HG03558 (cell line): ENCODE results near the gene KPNA4.
A peak's percentile ranks its signal among the peaks of the same experiment; 100 is the strongest.
"Not testable (repeated sequence)": the region's sequence is repeated elsewhere in the genome, so short reads cannot be mapped to it uniquely, and the experiment has no call there.

Experiments used
- ATAC-seq: cut with Tn5 transposase; IDR thresholded peaks from one replicate; pipeline ENCODE4 v1.9.1; 2021; ENCODE audit warnings: moderate number of reproducible peaks; ENCODE audit not compliant: unreplicated experiment; ENCODE audit errors: extremely low read depth

Gene KPNA4, protein sequence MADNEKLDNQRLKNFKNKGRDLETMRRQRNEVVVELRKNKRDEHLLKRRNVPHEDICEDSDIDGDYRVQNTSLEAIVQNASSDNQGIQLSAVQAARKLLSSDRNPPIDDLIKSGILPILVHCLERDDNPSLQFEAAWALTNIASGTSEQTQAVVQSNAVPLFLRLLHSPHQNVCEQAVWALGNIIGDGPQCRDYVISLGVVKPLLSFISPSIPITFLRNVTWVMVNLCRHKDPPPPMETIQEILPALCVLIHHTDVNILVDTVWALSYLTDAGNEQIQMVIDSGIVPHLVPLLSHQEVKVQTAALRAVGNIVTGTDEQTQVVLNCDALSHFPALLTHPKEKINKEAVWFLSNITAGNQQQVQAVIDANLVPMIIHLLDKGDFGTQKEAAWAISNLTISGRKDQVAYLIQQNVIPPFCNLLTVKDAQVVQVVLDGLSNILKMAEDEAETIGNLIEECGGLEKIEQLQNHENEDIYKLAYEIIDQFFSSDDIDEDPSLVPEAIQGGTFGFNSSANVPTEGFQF

DNA sequence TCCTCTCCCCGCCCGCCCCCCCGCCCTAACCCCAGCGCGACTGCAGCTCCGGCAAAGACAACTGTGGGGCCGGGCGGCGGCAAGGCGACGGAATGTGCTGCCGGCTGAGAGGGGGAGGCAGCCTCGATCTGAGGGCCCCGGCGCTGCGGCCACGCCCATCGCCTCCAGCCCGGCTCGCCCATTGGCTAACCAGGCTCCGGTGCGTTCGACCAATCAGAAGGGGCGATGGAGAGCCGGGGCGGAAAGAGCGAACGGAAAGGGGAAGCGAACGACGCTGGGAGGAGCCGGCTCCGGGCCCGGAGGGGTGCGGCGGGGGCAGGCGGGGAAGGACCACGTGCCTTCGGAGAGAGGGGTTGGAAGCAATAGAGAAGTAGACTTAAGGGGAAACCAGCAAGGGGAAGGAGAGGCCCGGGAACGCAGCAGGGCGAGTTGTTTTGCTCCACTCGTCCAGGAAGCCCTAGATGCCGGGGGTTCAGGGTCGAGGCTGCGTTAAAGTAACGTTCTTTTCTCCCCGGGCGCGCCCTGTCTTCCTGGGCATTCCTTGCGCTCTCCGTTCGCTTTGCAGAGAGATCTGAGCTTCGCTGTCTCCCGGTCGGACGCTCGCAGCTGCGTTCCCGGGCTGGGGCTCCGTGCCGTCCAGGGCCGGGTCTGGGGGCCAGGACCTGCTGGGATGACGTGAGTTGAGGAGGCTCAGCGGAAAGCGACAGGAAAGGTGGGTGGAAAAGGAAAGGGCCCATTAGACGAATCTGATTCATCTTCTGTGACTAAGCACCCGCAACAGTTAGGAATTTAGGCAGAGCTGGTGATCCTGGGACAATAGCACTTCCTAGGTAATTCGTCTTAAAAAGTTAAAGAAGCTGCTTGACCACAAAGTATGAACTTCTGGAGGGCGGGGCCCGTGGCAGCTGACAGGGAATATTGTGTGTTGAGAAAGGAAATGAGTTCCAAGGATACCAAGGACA lies at the start of gene KPNA4:
KPNA4 (minus strand) TSS at position 130 of the 962 bp plus-strand sequence. CDS start 289 bp downstream, outside the sequence.
- peak; percentile 87 for ATAC-seq

DNA sequence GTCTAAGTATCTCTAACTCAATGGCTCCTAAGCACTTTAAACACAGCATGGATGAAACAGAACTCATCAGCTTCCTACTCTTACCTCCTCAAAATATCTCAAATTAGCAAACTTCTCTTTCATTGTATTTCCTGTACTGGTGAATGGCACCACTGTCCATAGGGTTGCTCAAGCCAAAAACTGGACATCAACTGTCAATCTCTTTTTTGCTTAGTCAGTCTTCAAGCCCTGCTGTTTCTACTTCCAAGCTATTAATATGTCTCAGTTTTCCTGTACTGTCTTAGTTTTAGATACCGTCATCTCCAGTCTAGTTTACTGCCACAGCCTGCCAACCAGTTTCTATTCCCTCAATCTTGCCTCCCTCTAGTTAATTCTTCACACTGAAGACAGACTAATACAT lies 48.3 kb upstream of the KPNA4 start:
- ATAC-seq: no peak

DNA sequence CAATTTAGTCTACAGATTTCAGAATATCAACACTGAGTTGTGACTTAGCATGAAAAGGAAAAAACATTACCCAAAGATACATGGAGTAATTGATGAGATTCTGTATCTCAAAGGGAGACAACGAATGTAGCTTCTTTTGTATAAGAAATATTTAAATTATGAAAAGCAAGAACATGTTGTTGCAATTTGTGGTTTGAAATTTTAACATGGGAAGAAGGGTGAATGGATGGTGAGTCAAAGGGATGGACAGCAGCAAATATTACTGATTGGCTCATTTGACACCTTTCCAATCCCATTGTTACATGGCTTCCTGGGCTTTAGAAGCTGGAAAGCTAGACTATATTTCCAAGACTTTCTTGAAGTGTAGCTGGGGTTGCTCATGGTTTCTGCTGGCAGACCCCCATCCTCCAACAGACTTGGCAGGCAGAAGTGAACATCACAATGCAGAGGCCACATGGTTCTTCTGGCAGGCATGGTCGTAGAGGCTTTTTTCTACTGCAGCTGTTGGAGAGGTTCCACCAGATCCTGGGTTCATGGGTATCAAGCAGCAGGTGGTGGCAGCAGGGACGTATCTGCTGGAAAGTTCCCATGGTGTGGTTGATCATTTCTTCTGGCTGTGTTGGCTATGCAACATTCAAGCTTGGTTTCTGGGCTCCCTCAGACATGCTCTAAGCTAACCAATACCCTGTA lies 47.2 kb upstream of the KPNA4 start:
- no peak for ATAC-seq

DNA sequence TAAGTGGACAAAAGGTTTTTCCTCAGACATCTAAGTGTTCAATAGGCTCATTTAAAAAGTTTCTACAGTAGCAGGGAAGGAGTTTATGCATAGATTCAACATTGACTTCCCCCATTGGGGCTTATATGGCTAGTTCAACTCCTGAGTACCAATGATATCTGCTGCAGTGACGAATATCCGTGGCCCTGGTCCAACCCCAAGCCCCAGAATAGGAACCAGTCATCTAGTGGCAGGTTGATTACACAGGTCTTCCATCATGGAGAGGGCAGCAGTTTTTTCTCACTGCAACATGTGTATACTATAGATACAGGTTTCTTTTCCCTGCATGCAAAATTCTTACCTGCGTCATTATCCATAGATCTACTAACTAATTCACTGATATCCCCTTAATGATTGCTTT lies 45.8 kb upstream of the KPNA4 start:
- no peak for ATAC-seq

DNA sequence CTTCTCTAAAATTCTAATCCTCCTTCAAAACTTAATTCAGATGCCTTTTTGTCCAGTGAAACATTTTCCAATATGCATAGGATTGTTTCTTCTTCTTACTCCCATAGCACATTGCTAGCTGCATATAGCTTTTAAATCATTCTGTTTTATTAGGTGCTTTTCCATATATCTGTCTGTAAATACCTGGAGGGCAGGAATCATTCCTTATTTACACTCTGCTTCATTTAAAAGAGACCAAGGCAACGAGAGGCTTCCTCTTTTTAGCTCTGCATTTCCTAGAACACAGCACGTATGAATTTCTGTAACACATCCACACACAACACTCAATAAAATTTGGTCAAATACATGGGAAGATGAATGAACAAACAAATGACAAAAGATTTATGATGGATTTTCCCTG lies 43.5 kb upstream of the KPNA4 start:
- ATAC-seq: no peak

DNA sequence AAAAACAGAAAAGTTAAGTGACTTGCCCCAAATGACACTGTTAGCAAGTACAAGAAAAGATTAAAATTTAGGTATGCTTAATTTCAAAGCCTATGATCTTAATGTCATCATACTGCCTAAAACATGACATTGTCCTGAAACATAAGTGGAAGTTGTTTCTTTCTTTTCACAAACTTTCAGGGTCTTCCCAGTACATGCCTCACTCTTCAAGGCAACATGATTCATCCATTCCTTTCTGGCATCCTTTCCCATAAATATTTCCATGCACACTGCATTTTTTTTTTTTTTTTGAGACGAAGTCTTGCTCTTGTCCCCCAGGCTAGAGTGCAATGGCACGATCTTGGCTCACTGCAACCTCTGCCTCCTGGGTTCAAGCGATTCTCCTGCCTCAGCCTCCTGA lies 42.5 kb upstream of the KPNA4 start:
- ATAC-seq: no peak

DNA sequence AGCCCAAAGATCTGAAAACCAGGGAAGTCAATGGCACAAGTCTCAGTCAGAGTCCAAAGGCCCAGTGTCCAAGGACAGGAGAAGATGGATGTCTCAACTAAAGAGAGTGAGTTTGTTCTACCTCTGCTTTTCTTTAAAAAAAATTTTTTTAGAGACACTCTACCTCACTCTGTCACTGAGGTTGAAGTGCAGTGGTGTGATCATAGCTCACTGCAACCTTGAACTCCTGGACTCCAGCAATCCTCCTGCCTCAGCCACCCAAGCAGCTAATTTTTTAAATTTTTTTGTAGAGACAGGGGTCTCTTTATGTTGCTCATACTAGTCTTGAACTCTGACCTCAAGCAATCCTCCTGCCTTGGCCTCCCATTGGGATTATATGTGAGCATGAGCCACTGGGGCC lies 39.9 kb upstream of the KPNA4 start:
- ATAC-seq: no peak

DNA sequence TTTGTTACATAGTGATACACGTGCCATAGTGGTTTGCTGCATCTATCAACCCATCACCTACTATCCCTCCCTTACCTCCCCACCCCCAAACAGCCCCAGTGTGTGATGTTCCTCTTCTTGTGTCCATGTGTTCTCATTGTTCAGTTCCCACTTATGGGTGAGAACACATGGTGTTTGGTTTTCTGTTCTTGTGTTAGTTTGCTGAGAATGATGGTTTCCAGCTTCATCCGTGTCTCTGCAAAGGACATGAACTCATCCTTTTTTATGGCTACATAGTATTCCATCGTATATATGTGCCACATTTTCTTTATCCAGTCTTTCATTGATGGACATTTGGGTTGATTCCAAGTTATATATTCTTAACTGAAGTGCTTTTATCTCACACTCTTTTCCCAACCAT lies 38.5 kb upstream of the KPNA4 start:
- not testable (repeated sequence) for ATAC-seq

DNA sequence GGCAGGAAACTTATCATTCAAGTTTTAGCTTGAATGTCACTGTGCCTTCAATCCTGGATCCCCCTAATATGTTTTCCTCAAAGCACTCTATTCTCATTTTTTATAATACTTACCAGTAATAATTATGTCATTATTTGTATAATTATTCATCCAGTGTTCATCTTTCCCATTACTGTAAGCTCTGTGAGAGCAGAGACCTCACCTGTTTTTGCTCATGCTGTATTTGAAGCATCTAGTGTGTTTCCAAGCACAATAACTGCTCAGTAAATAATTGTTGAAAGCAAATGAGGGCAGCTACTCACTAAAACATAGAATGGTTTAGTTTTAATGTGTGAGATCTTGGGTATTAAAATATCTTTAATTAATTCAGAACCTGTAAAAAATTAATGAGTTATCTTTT lies 36.9 kb upstream of the KPNA4 start:
- no peak for ATAC-seq

DNA sequence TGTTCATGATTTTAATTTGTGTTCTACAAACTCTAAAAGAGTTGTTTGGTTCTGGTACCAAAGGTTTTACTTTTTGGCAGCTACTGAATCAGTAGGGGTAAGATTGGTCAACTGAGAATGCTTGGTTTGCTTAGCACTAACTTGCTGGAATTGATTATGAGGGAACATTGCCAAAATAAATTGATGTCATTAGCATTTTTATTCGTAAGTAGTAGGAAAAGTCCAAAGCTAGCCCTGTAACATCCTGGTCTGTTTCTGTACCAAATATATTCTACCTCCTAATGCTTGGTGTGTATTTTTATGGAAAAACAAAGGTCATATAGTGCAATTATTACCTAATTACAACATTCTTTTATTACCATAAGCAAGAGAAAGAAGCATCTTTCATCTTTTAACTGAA lies 35.9 kb upstream of the KPNA4 start:
- ATAC-seq: no peak

DNA sequence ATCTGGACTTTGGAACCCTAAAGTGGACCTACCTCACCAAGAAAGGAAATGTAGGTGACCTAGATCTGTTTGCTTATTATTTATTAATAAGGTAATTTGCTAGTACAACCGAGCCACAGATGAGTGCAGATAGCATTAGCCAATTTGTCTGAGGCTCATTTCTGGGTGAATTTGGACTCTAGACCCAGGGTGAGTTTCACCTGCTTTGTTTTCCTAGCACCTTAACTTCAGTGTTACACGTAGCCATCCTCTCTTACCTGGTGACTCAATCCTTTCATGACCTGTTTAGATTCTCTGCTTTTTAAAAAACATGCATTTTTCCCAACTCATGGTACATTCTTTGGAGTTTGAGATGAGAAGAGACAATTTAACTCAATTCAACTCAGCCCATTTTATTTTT lies 33.5 kb upstream of the KPNA4 start:
- ATAC-seq: no peak

DNA sequence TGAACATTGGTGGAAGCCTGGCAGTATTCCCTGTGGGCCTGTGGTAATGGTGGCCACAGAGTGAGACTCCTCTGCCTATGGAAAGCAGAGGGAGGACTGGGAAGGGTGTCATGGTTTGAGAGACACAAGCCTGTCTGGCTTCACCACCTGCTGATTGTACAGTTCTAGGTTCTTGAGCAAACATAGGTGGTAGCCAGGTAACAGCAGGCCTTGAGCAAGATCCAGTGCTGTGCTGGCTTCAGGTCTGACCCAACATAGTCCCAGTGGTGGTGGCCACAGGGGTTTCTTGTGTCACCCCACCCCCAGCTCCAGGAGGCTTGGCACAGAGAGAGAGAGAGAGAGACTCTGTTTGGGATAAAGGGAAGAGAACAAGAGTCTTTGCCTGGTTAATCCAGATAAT lies 22.7 kb upstream of the KPNA4 start:
- ATAC-seq: no peak

DNA sequence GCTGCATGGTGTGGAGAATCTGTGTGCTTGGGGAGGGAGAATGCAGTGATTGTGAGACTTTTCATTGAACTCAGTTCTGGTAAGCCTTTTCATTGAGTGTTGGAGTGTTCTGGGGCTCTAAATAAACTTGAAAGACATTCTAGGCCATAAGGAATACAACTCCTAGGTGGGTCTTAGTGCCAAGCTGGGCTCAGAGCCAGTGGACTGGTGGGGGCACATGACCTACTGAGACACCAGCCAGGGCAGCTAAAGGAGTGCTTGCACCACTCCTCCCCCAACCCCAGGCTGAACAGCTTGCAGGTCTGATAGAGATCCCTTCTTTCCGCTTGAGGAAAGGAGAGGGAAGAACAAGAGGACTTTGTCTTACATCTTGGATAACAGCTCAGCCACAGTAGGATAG lies 21.7 kb upstream of the KPNA4 start:
- ATAC-seq: no peak

DNA sequence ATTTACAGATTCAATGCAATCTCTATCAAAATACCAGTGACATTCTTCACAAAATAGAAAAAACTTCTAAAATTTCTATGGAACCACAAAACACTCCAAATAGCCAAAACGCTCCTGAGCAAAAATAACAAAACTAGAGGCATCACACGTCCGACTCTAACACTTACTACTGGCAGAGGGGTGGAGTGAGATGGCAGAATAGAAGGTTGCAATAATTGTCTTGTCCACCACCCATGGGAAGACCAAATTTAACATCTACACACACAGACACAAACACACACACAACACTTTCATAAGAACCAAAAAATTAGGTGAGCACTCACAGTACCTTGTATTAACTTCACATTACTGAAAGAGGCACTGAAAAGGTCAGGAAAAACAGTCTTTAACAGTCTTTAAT lies 21.3 kb upstream of the KPNA4 start:
- ATAC-seq: no peak

DNA sequence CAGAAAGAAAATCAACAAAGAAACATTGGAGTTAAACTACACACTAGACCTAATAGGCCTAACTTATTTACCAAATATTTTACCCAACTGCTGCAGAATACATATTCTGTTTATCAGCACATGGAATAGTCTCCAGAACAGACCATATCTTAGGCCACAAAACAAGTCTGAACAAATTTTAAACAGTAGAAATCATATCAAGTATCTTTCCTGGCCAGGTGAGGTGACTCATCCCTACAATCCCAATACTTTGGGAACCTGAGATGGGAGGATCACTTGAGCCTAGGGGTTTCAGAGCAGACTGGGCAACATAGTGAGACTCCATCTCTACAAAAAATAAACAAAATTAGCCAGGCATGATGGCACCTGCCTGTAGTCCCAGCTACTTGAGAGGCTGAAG lies 18.1 kb upstream of the KPNA4 start:
- no peak for ATAC-seq

DNA sequence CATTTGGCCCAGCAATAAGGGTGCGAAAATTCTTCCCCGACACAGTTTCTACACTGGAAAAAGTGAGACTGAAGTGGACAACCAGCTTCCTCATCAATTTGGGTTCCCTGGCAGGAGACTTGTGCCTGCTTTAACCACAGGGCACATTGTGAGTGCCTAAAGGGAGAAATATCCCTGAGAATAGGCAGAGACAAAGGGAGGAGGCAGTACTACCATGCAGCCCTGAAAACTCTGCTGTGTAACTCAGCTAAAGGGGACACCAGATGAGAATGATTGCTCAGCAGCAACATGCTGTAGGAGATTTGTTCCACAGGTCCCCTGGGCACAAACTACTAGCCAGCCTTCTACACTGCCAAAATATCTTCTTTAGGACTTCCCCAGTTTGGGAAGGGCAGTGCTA lies 15.6 kb upstream of the KPNA4 start:
- ATAC-seq: no peak

DNA sequence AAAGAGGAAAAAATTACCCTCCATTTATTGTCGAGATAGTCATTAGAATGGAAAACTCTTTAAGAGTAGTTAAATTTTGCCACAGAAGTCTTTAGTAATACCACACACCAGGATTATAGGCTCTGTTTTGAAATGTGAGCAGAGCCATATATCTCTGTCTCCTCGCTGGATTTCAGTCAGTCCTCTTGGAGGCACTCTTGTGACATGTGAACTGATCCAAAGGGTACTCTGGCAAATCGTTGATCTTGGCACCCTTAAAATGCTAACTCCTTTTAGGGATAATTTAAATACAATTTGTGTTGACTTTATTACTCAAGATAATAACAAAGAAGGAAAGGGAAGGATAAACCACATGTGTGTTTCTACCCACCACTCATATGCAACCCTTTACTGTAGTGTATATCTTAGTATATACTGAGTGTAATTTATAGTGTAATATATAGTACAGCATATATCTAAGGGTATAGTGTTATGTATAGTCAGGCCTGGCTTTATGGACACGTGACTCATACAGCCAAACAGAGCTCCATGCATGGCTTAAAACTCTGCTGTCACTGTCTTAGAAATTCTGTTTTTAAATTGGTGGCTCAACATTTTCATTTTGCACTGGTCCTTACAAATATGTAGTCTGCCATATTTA lies 12.3 kb upstream of the KPNA4 start:
- ATAC-seq: no peak

DNA sequence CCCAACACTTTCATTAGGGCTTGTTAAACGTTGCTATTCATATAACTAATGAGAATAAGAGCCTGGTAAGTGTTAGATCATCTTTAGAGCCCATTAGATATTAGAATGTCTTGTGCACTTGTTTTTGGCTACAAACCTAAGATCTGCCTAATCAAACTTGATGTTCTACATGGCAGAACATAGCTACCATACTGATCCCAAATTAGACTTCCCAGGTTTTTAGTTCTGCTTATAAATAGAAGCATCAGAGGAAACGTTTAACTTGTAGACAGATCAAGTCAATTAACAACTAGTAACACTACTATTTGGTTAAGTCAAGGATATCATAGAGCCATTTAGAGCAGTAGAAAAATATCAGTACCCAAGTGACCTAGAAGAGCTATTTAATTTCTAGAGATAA lies 11.7 kb upstream of the KPNA4 start:
- no peak for ATAC-seq

DNA sequence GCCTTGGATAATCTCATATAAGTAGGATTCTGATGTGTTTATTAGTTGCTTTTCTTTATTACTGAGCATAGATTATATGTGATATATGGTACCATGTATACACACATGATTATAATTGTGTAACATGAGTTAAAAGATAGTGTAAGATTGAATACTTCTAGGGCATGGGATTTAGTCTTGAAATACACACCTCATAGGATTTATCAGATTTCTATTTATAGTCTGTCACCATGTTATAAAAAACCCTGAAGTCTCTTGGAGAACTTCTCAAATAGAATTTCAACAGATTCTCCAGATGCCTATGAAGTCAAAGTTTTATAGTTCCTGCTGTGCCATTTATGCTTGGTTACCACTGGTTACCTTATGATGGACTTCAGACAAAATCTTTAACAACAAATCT lies 11.2 kb upstream of the KPNA4 start:
- no peak for ATAC-seq

DNA sequence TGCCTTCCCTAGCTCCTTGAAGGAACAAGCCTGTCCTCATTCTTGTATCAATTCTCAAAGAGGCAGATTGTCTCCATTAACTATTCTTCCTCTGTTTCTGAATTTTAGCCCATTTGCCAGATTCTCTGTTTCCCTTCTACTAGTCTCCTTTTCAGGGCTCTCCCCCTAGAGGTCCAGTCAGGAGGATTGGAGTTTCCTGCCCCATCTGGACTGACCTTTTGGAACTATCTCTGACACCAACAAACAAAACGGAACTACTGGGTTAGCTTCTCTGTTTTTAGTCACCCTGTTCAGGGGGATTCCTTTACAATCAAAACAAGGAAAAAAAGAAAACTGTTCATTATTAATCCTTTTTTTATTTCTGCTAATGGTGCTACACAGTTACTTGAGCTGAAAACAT lies 10.2 kb upstream of the KPNA4 start:
- no peak for ATAC-seq
